HT-29 (cell line): ENCODE measurements around the gene TTC29. TPM values are rescaled to one million over a fixed set of nuclear protein-coding genes. Genes with fewer than 3 reads are reported as not detected.

Experiments
- DNase-seq: peaks from one replicate; pipeline ENCODE4 v3.0.0-alpha.2; 2015; ENCODE audit warnings: low spot score
- total RNA-seq: library from RNA; depleted of rRNA; stranded (reverse); fragments of >200 nt; shearing (Covaris generic); gene quantifications from 2 replicates; pipeline ENCODE4 v1.2.3, GENCODE V29; 2014; rRNA removed

TTC29 gene, protein sequence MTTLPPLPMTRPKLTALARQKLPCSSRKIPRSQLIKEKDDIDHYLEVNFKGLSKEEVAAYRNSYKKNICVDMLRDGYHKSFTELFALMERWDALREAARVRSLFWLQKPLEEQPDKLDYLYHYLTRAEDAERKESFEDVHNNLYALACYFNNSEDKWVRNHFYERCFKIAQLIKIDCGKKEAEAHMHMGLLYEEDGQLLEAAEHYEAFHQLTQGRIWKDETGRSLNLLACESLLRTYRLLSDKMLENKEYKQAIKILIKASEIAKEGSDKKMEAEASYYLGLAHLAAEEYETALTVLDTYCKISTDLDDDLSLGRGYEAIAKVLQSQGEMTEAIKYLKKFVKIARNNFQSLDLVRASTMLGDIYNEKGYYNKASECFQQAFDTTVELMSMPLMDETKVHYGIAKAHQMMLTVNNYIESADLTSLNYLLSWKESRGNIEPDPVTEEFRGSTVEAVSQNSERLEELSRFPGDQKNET
- not detected in 2 replicates for total RNA-seq

GRCh38 chr4:146945556-146946374, at the start of gene TTC29:
Gene TTC29 (minus strand): TSS chr4:146945864. CDS start chr4:146939895, 5,969 bp downstream.
- peak; percentile 74 for DNase-seq

DNA sequence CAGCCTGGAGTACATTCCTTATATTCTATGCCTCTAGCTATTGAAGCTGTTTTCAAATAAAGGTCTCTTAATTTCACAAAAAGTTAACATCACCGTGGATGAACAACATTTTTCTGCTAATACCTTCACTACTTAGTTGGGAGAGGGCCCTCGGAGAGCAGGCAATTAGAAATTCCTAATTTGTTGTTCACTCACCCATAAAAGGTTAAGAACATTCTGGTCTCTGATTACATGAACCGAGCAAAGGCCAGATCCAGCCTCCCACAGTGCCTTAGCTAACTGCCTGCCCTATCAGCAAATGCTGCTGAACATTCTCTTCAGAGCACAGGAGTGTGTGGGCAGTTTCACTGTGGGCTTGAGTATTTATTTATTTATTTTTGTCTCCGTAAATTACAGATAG, 36.0 kb upstream of the TTC29 start:
- DNase-seq = no peak

GRCh38 chr4:146978641-146979040, 33.0 kb upstream of the TTC29 start:
- DNase-seq = no peak

GRCh38 chr4:146976145-146976544, 30.5 kb upstream of the TTC29 start:
- no peak for DNase-seq

DNA sequence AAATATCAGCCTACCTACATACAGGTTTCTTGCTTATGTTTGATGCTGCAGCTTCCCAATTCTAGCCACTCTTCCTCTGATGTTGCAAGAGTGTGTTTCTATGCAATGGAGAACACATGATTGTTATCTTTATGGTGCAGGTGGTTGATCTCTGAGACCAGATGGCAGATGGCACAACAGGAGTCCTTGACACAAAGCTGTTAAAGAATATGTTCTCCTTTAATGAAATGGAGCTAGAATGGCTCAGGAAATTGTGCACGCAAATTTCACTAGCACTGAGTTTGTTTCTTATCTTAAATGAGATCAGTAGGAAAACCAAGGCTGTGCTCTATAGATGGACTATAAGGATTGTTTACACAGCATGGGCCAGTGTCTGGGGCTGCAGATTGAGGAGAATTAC, 29.9 kb upstream of the TTC29 start:
- DNase-seq = no peak

GRCh38 chr4:146975036-146975435, 29.4 kb upstream of the TTC29 start:
- DNase-seq = no peak

DNA sequence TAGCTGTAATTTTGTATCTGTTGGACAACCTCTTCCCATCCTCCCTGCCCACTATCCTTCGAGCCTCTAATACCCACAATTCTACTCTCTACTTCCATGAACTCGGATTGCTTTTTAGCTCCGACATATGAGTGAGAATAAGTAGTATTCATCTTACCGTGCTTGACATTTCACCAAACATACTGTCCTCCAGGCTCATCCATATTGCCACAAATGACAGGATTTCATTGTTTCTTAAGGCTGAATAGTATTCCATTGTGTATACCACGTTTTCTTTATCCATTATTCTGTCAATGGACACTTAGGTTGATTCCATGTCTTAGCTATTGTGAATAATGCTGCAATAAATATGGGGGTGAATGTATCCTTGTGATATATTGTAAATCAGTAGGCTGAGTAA, 26.4 kb upstream of the TTC29 start:
- no peak for DNase-seq

- no peak for DNase-seq
Measured at GRCh38 chr4:146969126-146969525, 23.5 kb upstream of the TTC29 start.

GRCh38 chr4:146960634-146961033, 15.0 kb upstream of the TTC29 start:
- DNase-seq = no peak

- no peak for DNase-seq
Measured at GRCh38 chr4:146959692-146960091, 14.0 kb upstream of the TTC29 start.

GRCh38 chr4:146957237-146957636, 11.6 kb upstream of the TTC29 start:
- DNase-seq = no peak

- no peak for DNase-seq
Measured at GRCh38 chr4:146952896-146953295, 7.2 kb upstream of the TTC29 start.

DNA sequence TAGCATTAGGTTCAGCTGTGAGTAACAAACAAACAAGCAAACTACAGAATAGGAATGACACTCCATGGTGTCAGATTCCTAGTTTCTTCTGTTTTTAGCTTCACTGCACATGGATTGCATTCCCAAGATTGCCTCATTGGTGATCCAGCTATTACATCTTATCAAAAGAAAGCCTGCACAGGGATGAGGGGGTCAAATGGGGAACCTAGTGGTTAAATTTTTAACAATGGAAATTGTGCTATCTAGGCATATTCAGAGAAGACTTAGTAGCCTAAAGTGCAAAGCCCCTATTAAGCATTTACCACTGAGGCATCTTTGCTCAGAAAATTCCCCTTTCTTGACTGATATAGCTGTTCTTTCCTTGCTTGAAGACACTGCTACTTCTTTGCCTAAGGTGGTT, 3.9 kb upstream of the TTC29 start:
- DNase-seq = no peak

- no peak for DNase-seq
Measured at GRCh38 chr4:146943691-146944375, 1.8 kb downstream of the TTC29 start.

- DNase-seq = peak; percentile 7
Measured at GRCh38 chr4:146932116-146932515, 13.5 kb downstream of the TTC29 start.

DNA sequence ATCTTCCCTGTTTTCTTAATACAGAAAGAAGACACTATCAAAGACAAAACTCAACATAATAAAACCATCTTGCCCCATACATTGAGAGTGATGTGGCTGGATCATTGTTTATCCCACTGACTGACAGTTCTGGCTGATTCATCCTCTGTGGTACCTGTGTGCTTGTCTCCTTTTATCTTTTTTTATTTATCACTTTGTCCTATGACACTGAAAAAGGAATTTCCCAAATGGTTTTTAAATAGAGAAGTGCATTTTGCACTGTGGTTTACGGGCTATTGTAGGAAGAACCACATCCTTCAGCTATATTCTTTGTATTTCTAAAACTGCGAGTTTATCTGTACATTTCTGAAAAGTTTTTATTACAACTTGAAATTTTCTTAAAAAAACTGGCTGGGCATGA, 15.0 kb downstream of the TTC29 start:
- no peak for DNase-seq

- DNase-seq = no peak
Measured at GRCh38 chr4:146927695-146928094, 18.0 kb downstream of the TTC29 start.

DNA sequence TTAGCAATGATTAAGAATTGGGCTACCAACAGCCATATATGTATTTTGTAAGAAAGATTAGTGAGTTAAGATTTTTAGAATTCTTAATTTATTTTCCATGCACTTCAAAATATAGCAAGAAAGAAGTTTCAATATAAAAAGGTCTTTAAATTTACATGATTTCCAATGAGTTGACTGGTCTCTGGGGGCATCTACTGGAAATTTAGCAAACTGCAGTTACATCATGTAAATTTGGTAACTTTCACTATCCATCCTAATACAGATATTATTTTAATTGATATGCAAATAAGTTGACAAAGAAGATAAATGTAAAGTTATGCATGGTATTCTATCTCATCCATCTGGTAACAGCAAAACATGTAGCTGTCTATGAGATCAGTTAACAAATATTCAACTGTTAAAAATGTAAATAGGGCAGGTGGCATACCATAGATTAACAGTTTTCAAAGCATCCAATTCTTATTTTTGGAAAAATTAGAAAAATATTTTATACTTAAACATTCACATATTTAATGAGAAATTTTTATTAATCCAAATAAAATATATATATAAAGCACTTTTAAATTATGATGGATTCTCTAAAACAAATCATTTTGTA, 29.1 kb downstream of the TTC29 start:
- DNase-seq = peak; percentile 40

- DNase-seq = no peak
Measured at GRCh38 chr4:146915132-146915531, 30.5 kb downstream of the TTC29 start.

DNA sequence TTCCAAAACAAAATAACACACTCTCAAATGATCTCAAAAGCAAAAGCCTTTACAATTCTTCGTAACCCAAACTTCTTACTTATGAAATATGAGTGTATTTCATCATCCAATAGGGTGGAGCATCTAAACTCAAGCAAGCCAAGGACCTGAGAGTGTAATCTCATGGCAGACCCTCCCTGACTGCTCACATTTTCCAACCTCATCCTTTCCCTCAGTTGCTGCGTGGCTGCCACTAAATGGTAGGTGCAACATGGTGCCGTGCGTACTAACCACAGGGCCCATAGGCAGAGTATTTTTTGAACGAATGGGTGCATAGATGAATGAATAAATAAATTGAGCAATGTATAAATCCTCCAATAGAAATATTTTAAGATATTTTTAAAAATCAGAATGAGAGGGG, 45.4 kb downstream of the TTC29 start:
- DNase-seq = no peak

- DNase-seq = no peak
Measured at GRCh38 chr4:146890301-146890700, 55.4 kb downstream of the TTC29 start.

GRCh38 chr4:146883070-146883469, 62.6 kb downstream of the TTC29 start:
- no peak for DNase-seq
